NCI-H2081 (cell line): ENCODE data around the gene CHMP6.
A peak's percentile ranks its signal among the peaks of the same experiment; 100 is the strongest.

Experiments used
- DNase-seq, 2 experiments: peaks; one replicate each; lab custom pipeline; 2025; lab: John Stamatoyannopoulos, UW

CHMP6 gene

DNA sequence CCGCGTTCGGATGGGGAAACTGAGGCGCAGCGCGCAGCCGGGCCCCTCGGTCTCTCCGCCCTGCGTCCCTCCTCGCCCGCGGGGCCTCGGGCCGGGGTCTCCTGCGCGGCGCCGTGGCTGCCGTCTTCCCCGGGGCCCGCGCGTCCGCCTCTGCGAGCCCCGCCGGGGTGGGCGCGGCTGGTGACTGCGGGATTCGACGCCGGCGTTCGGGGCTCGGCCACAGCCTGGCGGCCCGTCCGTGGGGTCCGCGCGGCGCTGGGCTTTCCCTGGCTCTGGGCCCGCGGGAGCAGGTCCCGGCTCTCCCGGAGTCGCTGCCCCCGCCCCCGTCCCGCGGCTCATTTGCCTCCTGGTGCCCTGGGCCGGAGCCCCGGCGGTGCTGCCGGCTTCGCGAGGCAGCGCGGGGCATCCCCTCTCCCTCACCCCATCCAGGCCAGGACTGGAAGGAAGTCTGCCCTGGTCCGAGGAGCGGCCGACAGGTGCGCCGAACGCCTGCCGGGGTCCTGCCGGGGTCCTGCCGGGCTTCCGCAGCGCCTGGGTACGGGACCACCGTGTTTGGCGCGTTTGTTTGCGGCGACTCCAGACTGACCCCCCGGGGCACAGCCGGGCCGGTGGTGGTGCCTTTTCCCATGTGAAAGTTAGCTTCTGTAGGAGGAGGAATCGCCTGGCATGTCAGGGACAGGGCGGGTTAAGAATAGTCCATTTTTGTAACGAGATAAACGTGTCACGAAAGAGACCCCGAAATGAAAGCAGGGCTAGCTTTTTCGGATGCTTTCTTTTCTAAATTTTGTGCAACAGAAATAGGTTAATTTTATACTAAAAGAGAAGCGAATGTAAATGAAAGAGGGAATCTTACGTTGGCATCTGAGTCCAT, 671 bp downstream of the CHMP6 start:
- DNase-seq = no peak

DNA sequence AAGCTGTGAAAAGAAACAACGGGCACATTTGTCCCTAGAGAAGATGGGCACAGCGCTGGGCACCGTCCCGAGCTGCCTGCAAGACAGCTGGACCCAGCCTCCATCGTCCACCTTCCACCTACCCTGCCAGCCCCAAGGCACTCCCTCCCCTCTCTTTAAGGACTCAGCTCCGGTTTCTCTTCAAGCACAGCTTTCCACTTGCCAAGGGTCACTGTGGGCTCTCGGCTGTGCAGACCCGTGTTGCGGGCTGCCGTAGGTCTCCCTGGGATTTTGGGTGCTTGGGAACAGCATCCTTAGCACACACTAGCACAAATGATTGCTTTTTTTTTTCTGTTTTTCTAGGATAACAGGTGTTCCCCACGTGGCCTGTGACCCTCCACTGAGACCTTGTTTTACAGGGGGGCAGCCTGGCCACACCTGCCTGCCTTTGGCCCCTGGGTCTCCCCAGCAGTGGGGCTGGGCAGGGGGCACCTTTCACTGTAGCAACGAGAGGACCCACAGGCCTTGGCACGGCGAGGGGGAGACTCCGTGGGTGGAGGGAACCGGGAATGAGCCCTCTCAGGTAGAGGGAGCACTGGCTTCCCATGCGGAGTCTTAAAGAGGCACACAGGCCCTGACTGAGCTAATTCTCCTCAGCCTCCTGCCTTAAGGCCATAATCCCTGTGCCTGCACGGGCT, 1.4 kb downstream of the CHMP6 start:
- DNase-seq = no peak

DNA sequence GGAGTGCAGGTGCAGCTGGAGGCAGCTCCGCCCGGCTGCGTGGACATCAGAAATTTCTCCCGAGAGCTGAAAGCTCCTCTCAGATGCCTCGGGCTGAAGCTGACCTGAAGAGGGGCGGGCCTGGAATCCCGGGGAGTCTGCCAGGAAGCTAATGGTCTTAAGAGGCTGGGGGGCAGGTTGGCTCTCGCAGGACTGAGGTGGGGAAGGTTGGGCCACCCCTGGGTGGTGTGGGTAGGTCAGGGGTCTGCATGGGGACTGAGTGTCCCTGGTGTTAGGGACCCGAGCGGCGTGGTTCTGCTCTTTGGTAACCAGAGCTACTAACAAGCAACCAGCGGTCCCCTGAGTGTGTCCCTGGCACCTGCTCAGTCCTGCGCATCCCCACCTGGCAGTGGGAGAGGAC, 3.5 kb downstream of the CHMP6 start:
- no peak for DNase-seq

DNA sequence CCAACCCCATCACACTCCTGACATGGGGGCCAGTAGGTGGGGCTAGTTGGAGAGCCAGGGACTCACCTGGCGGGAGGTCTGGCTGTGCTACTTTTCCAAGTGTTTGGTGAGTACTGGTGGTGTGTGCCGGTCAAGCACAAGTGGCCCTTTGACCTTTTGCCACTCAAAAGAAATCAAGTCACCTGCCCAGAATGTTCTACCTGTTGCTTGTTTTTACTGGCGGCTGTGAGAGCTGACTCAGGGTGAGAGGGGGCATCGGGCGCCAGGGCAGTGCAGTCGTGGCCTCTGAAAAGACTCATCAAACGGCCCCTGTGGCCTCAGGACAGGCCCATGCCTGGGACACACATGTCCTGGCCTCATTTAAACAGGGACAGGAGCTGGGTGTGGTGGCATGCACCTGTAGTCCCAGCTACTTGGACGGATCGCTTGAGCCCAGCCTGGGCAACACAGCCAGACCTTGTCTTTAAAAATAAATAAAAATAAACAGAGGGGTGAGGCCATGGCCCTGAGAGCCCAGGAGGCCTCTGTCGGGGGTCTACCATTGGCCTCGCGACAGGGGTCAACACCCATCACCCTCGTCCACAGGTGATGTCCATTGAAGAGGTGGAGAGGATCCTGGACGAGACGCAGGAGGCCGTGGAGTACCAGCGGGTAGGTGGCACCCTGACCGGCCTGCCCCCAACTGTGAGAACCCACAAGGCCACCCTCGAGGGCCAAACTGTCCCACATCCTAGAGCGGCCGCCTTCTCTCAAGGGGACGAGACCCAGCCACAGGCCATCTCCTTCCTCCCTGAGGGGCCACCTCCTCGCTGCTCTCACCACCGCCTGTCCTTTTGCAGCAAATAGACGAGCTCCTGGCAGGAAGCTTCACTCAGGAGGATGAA, 5.0 kb downstream of the CHMP6 start:
- DNase-seq = no peak

DNA sequence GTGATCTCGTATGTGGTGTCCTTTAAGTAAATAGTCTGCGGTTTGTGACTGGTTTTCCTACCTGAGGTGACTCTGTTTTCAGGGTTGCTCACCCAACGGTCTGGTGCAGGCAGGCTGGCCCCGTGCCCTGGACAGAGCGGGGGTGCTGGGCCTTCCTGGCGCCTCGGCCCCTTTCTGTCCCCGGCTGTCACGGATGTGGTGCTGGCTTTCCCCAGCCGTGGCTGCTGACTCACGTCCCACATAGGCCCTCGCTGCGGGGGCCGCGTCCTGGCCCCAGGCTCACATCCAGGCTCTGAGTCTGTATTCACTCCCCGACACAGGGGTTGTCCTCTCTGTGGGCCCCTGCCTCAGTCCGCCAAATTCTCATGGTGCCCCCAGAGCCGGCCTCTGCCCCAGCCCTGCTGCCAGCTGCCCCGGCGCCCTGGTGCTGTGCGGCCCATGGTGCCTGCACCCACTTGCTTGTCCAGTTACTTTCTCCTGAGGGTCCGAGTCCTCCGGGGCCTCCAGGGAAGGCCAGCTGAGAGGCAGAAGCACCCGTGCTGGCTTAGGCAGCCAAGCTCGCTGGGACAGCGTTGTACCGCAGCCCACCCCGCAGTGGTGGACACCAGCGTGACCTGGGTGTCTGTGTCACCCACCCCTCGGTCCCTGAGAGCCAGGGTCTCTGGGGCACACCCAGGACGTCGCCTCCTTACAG, 5.9 kb downstream of the CHMP6 start:
- no peak for DNase-seq

DNA sequence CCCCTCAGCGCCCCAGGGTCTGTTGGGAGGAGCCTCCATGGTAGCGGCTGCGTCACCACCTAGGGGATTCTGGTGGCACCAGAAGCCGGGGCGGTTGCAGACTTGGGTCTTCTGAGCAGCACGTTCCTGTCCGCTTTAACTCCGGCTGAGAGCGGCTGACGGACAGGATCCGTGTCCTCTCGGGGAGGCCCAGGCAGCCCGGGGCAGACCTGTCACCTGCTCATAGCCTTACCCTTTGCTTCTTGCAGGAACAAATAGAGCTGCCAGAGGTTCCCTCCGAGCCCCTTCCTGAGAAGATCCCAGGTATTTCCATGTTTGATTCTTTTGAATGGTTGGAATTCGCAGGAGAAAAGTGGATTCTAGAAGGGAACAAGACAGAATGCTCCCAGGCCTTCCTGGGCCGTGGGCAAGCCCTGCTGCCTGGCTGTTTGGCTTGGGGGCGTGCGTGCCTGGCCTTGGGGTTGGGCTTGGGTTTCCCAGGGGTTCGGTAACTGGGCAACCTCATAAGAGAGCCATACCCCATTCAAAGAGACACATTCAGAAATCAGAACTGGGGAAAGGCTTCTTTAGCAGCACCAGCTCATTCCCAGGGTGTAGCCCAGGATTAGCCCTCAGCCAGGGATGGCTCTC, 6.6 kb downstream of the CHMP6 start:
- DNase-seq = no peak

DNA sequence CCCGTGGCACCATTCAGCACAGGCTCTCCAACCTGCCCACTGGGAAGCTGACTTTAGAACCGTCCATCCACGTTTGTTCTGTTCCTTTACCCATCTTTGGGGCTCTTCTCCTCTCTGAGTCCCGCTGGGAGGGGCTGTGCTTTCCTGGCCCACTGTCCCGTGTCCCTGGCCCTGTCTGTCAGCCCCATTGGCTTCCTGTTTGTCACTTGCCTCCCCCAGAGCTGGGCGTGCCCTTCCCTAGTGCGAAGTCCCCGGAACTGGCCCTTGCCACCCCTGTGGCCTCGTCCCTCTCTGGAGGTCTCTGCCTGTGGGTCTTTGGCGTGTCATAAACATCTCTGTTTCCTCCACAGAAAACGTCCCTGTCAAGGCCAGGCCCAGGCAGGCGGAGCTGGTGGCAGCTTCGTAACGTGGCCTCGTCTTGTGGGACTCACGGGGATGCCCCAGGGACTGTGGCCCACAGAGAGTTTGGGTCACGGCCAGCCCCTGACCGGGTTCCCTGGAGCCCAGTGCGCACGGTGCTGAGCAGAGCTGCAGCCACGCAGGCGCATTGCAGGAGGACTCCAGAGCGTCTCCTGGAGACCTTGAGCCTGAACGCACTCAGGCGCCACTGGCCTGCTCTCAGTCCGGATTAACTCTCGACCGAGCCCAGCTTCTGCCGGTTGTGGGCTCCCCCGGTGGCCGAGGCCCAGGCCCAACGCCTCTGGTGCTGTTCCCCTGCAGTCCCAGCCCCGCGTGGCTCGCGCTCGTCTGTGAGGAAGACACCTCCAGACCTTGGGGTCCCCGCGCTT, 7.3 kb downstream of the CHMP6 start:
- DNase-seq = no peak

DNA sequence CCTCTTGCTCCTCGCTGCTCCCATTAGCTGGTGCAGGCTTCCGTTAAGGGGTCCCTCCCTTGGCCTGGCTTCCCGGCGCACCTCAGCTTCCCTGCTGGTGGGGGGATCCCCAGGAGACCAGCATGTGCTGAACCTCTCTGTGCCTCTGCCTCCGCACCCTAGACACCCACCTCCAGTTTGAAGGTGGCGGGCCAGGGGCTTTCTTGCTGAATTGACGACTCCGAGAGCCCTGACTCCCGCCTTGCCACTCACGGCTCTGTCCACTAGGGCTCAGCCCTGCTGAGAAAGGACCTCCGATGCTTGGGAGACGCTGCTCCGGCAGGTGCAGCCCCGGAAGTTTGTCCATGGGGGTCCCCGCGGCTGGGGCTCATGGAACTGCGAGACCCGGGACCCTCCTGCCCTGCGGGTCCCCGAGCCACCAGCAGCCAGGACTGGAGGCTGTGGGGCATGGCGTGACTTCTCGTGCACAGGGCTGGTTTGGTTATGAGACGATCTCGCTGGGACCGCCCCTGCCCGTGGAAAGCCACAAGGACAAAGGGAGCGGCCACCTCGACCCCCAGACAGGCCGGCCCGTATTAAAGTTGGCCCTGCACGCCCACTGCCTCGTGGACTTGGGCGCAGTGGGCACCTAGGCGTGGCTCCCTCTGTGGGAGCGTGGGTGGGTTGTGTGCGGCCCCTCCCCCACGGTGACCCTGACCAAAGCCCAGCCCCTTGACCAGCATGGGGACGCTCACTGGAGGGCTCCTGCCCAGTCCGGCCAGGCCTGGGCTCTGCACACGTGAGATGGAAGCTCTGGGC, 8.1 kb downstream of the CHMP6 start:
- DNase-seq = no peak

DNA sequence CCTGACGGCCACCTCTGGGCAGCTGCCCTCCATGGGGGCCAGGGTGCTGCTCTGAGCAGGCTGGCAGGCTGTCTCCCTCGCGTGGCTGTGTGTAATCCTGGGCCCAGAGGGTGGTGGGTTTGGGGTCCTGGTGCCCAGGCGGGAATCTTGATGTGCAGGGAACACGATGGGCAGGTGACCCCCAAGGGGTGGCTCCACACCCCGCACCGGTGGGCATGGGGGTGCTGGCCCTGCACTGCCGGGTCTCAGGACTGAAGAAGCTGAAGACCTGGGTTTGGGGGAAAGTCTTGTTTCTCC, 8.6 kb downstream of the CHMP6 start:
- DNase-seq = no peak

DNA sequence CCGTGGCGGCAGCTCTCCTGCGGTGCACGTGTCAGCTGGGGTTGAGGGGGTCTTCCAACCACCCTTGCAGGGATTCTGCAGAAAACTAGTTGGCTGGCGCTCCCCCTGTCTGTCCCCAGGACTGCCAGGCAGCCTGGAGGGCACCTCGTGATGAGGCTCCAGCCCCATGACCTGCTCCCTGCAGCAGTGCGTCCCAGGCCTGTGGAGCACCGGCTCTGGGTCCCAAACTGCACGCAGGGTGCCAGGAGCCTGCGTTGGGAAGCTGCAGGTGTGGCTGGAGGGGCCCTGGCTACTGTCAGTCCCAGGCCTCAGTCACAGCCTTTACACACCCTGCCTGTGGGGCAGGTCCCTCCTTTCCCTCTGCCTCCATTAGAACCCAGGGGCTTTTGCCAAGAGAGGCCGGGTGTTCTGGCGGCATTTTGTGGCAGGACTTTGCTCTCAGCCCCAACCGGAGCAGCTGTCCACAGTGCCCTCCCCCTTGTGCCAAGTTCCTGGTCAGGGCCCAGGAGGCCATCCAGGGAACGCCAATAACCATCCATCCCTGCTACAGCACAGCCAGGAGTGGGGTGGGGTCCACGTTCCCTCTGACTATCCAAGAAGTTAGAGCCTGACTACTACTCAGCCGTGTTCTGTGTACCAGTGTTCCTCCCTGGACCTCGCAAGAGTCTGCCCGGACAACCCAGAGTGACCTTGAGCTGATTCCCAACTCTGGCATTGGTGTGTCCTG, 9.2 kb downstream of the CHMP6 start:
- DNase-seq = no peak

DNA sequence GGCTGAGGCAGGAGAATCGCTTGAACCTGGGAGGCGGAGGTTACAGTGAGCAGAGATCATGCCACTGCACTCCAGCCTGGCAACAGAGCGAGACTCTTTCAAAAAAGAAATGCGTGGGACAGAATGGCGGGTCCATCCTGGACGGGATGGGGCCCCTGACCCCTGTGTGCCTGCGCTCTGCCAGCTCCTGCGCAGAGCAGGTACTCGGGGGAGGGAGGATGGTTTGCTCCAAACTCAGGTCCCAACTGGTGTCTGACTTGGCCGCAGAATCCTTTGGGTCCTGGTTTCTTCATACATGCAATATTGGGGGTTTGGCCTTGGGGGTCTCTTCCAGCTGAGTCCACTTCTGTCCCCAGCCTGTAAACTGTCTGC, 10.4 kb downstream of the CHMP6 start:
- no peak for DNase-seq

DNA sequence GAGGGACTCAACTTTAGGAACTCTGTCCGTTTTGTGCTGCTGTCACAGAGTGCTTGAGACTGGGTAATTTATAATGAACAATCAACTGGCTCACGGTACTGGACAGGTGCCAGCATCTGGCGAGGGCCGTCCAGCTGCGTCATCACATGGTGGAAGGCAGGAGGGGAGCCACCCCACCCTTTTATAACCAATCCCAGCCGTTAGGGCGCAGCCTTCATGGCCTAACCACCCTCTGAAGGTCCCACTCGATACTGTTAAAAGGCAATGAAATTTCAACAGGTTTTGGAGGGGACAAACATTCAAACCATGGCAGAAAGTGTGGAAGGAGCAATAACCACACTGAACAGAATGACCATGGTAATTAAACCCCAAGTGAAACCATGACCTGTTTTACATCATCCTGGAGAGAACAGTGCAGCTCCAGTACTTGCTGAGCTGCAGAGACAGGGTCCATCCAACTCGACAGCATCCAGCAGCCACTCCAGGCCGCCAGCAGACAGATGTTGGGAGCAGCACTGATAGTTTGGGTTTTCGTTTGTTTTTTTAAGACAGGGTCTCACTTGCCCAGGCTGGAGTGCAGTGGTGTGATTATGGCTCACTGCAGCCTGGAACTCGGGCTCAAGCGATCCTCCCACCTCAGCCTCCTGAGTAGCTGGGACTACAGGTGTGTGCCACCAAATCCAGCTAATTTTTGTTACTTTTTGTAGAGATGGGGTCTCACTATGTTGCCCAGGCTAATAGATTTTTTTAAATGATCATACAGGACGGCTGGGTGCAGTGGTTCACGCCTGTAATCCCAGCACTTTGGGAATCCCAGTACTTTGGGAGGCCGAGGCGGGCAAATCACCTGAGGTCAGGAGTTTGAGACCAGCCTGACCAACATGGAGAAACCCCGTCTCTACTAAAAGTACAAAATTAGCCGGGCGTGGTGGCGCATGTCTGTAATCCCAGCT, 11.0 kb downstream of the CHMP6 start:
- DNase-seq = peak; percentile 41 to 73

DNA sequence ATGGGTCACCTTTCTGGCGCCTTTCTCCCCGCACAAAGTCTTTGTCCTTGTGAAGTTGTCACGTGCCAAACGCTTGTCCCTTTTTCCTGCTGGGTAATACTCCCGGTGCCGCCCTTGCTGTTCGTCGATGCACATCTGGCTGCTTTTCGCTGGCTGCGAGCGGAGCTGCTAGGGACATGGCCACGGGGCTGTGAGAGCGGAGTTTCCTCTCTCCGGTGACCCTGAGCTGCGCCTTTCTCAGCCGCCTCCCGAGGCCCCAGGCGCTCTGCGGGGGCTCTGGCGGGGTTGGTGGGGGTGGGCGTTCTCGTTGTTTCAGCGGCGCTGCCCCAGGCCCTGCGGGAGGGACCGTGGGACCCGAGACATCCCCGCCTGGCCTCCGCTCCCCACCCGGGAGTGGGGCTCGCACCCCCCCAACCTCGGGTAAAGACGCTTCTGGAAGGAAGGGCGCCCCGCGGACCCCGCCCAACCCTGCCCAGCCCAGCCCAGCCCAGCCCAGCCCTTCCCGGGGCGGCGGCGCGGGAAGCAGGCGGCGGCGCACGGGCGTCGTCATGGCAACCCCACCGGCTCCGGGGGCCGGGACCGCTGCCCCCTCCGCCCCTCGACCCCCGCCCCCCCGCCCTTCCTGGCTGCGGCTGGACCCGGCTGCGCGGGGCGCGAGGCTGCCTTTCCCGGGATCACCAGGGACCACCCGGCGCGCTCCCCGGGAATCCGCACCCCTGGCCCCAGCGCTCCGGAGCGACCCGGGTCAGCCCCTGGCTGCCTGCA, 12.3 kb downstream of the CHMP6 start:
- DNase-seq = peak in 1 of 2 experiments; percentile 17

DNA sequence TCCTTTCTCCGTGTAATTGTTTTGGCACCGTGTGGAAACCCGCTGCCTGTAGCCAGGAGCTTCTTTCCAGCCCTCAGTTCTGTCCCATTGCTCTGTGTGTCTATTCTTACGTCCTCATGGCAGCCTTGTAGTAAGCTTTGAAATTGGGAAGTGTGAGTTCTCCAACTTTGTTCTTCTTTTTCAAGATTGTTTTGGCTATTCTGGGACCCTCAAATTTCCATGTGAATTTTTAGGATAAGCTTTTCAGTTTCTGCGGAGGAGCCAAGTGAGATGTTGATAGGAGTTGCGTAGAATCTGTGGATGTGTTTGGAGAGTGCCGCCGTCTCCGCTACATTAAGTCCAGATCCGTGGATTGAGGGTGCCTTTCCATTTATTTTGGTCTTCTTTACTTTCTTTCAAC, 15.2 kb downstream of the CHMP6 start:
- no peak for DNase-seq

DNA sequence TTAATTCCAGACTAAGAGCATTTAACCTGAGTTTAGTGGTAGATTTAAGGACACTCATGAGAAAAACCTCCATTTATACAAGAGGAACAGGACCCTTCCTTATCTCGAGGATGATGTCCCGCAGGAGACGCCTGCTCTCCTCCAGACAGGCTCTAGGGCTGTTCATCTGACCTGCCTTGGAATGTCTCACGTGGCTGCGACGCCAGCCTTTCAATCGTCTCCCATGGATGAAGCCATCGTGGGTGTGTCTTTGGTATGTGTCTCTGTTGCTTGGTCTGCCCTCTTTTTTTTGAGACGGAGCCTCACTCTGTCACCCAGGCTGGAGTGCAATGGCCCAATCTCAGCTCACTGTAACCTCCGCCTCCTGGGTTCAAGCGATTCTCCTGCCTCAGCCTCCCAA, 16.5 kb downstream of the CHMP6 start:
- DNase-seq = no peak

DNA sequence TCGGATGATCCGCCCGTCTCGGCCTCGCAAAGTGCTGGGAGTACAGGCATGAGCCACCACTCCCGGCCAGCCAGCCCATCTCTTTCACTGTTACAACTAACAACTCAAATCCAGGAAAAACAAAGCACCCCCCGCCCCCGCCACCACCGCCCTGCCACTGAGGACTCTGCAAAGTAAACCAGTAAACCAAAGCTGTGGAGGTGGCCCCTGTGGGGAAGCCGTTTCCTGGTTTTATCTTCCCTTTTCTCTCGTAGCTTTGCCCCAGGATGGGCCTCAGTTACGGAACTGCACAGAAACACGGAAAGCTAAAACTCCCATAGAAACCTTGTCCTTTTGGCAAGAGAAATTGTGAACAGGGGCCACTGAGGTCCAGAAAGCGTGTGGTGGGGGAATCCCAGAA, 17.5 kb downstream of the CHMP6 start:
- DNase-seq = no peak

DNA sequence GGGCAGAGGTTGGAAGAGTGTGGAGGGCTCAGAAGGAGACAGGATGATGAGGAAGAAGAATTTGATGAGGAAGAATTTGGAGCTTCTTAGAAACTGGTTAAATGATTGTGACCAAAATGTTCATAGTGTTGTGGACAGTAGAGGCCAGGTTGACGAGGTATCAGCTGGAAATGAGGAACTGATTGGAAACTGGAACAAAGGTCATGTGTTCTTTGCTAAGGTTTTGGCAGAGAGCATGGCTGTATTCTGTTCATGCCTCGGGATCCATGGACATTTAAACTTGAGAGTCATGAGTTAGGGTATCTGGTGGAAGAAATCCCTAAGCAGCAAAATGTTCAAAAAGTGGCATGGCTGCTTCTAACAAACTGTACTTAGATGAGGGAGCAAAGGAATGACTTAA, 19.3 kb downstream of the CHMP6 start:
- no peak for DNase-seq

DNA sequence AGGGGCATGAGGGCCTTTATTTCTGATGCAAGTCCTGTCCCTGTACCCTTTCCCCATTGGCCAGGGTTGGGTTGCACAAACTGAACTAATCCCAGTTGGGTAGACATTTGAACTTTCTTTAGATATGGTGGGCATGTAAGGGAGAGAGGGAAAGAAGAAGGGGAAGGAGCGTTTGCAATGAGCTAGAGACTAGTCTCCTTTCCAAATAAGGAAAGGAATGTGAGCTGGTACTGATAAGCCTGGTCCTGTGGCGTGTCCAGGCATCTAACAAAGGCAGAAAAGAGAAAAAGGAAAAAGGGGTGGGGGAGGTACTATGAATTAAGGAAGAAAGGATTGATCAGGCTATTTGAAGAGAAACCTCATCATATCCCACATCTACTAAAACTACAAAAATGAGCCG, 20.3 kb downstream of the CHMP6 start:
- no peak for DNase-seq
